OCI-LY7 (cell line): ENCODE data around the gene ISOC2. TPM values are rescaled to one million over a fixed set of nuclear protein-coding genes. Genes with fewer than 3 reads are reported as not detected.

ENCODE experiments used
- BruUV-seq: library from RNA; stranded (reverse); fragments of 400-500 nt; replicated peaks from 2 replicates; lab custom pipeline; 2021; lab: Mats Ljungman, UMichigan
- CTCF ChIA-PET: fragments of 300-600 bp; sonication (Branson Sonifier 250); formaldehyde crosslinking; loops from one replicate; lab custom pipeline; 2022; ENCODE audit warnings: antibody characterized with exemption; ENCODE audit not compliant: unreplicated experiment; lab: Charles Lee
- POLR2A ChIA-PET: fragments of 300-600 bp; sonication (Branson Sonifier 250); formaldehyde crosslinking; loops from one replicate; lab custom pipeline; 2022; ENCODE audit warnings: antibody characterized with exemption; lab: Charles Lee
- DNase-seq: peaks from one replicate; pipeline ENCODE4 v3.0.0-alpha.2; 2015; ENCODE audit warnings: low spot score
- H2AFZ ChIP-seq: fragments of 200-600 bp; sonication (generic), shearing (Covaris generic); 2 replicates; pipeline ENCODE4 v1.6.1; 2014; ENCODE audit warnings: mild to moderate bottlenecking, antibody characterized with exemption, low read length, moderate library complexity
- H3K27ac ChIP-seq: fragments of 200-600 bp; sonication (generic); 2 replicates; pipeline ENCODE4 v1.5.1; 2014; ENCODE audit warnings: mixed run types, low read depth, mild to moderate bottlenecking, moderate library complexity, low read length, inconsistent platforms; ENCODE audit not compliant: poor library complexity, severe bottlenecking
- H3K36me3 ChIP-seq: fragments of 200-600 bp; sonication (generic); 2 replicates; pipeline ENCODE4 v1.6.1; 2014; ENCODE audit warnings: mild to moderate bottlenecking, antibody characterized with exemption, low read length, moderate library complexity, mixed read lengths; ENCODE audit not compliant: insufficient read depth
- H3K4me1 ChIP-seq: fragments of 200-600 bp; sonication (generic); 2 replicates; pipeline ENCODE4 v1.5.1; 2014; ENCODE audit warnings: mild to moderate bottlenecking, low read length; ENCODE audit not compliant: insufficient read depth, poor library complexity, severe bottlenecking
- H3K4me2 ChIP-seq: fragments of 200-600 bp; sonication (generic); 2 replicates; pipeline ENCODE4 v1.6.1; 2014; ENCODE audit warnings: mild to moderate bottlenecking, low read length
- H3K4me3 ChIP-seq: fragments of 200-600 bp; sonication (generic); 2 replicates; pipeline ENCODE4 v1.5.1; 2014; ENCODE audit warnings: mild to moderate bottlenecking, low read depth, low read length; ENCODE audit not compliant: poor library complexity, severe bottlenecking
- H3K79me2 ChIP-seq: fragments of 200-600 bp; sonication (generic); 2 replicates; pipeline ENCODE4 v1.6.1; 2016; ENCODE audit warnings: low read depth, mild to moderate bottlenecking, low read length, moderate library complexity, mixed read lengths; ENCODE audit not compliant: insufficient read depth
- H3K9me2 ChIP-seq: fragments of 200-600 bp; sonication (generic); 2 replicates; pipeline ENCODE4 v1.6.1; 2016; ENCODE audit warnings: mild to moderate bottlenecking, low read length, mixed read lengths; ENCODE audit not compliant: insufficient read depth
- H3K9me3 ChIP-seq: fragments of 200-600 bp; sonication (generic); 2 replicates; pipeline ENCODE4 v1.6.1; 2014; ENCODE audit warnings: mild to moderate bottlenecking, mixed run types, low read length, mixed read lengths
- H4K20me1 ChIP-seq: fragments of 200-600 bp; sonication (generic); 2 replicates; pipeline ENCODE4 v1.6.1; 2014; ENCODE audit warnings: mild to moderate bottlenecking, antibody characterized with exemption, low read length, moderate library complexity, mixed read lengths; ENCODE audit not compliant: insufficient read depth
- CTCF ChIP-seq: fragments of 200-600 bp; sonication (generic); conservative IDR thresholded peaks from 2 replicates; pipeline ENCODE4 v1.5.1; 2014; ENCODE audit warnings: mild to moderate bottlenecking, antibody characterized with exemption, low read length, moderate library complexity, mixed read lengths
- EZH2phosphoT487 ChIP-seq: fragments of 200-600 bp; sonication (generic); IDR thresholded peaks from 2 replicates; pipeline ENCODE4 v1.6.1; 2018; ENCODE audit warnings: low read depth, borderline replicate concordance, mild to moderate bottlenecking, mixed run types, antibody characterized with exemption, low read length, moderate library complexity, mixed read lengths
- intact Hi-C: fragments of 100-400 bp; cut with micrococcal nuclease; formaldehyde crosslinking; loops from one replicate; pipeline ENCODE4 v1.10.0; 2022; ENCODE audit not compliant: unreplicated experiment
- total RNA-seq, 2 experiments: library from RNA; depleted of rRNA in 1 of 2; stranded (reverse); fragments of >200 nt in 1 of 2; shearing (Covaris generic) in 1 of 2; gene quantifications; 2 replicates each; pipeline ENCODE4 v1.2.3, GENCODE V29; 2014 to 2022

ISOC2 gene
- total RNA-seq, 2 experiments from 2014 or later = 37.0 to 115 TPM

- intact Hi-C loops = loop anchor here (1.0 kb wide), 1 partner anchor 37 kb away; no protein-coding TSS in a partner anchor
- BruUV-seq = no TSS peak
- H3K4me3 ChIP-seq = no peak overlapping the region
- TF ChIP-seq EZH2phosphoT487 (no peak), CTCF (no peak)
- H3K9me2 ChIP-seq = no peaks in the 10 kb centered on the region
- no peak overlapping the region for H3K4me2 ChIP-seq
- H3K4me1 ChIP-seq = peaks cover 8% of the 10 kb centered on the region
- no peaks in the 10 kb centered on the region for H3K36me3 ChIP-seq
- ChIA-PET POLR2A (interaction anchor here (1.4 kb wide), 1 partner anchor 166 kb away, joined by 3 read pairs; no protein-coding TSS in a partner anchor), CTCF (interaction anchor here (1.9 kb wide), 1 partner anchor 38 kb away, joined by 10 read pairs; no protein-coding TSS in a partner anchor)
- DNase-seq = no peak
- H4K20me1 ChIP-seq = no peaks in the 10 kb centered on the region
- H3K79me2 ChIP-seq = no peaks in the 10 kb centered on the region
- H3K27ac ChIP-seq = no peak overlapping the region
- no peak overlapping the region for H2AFZ ChIP-seq
- no peaks in the 10 kb centered on the region for H3K9me3 ChIP-seq
These were observed 43.5 kb upstream of the ISOC2 start for GRCh38 chr19:55504981-55505380.

GRCh38 chr19:55504252-55504603 lies 42.8 kb upstream of the ISOC2 start:
- peak overlapping the region; percentile 93; the same call in 1 of the 2 replicates for H2AFZ ChIP-seq
- no peak for DNase-seq
- no peaks in the 10 kb centered on the region for H3K79me2 ChIP-seq
- POLR2A ChIA-PET = interaction anchor here (0.6 to 1.4 kb wide), 6 partner anchors 10 to 253 kb away, joined by 3 to 4 read pairs (median 3); partner anchors contain the start of genes ZNF628 and ZNF784
- CTCF ChIA-PET = interaction anchor here (0.8 to 1.9 kb wide), 4 partner anchors 11 to 43 kb away, joined by 3 to 10 read pairs (median 4); partner anchors contain the start of genes ISOC2 and ZNF628
- H3K4me1 ChIP-seq = peaks cover 8% of the 10 kb centered on the region
- no peak for TF ChIP-seq EZH2phosphoT487
- TF ChIP-seq CTCF = no peak; the same call in 1 of the 2 replicates
- intact Hi-C loops = loop anchor here (1.0 kb wide), 1 partner anchor 36 kb away; no protein-coding TSS in a partner anchor
- no peak overlapping the region for H3K27ac ChIP-seq
- H3K4me2 ChIP-seq = peak overlapping the region; percentile 57; the same call in 1 of the 2 replicates
- H3K4me3 ChIP-seq = no peak overlapping the region
- no peaks in the 10 kb centered on the region for H3K9me3 ChIP-seq
- H3K9me2 ChIP-seq = no peaks in the 10 kb centered on the region
- BruUV-seq = no TSS peak
- H4K20me1 ChIP-seq = no peaks in the 10 kb centered on the region
- no peaks in the 10 kb centered on the region for H3K36me3 ChIP-seq
